ENCODE measurements around the gene CARD11. TPM values are rescaled to one million over a fixed set of nuclear protein-coding genes. Genes with fewer than 3 reads are reported as not detected.

CARD11 gene
- total RNA-seq, 1 donor from 2014 or later = 1.4 TPM

- DNase-seq = no peak
- H3K4me1 Mint-ChIP-seq (ENCODE audit: low read depth, unreplicated experiment) = peaks cover 11% of the 10 kb centered on the region
- no peak overlapping the region for H3K27ac Mint-ChIP-seq (ENCODE audit: unreplicated experiment)
- no peaks in the 10 kb centered on the region for H3K36me3 Mint-ChIP-seq (ENCODE audit: unreplicated experiment)
- no peak for TF ChIP-seq CTCF (IDR thresholded peaks at IDR 0.05; ENCODE audit: partially characterized antibody, unreplicated experiment)
- peaks cover 9% of the 10 kb centered on the region for H3K9me3 Mint-ChIP-seq (ENCODE audit: unreplicated experiment)
- no peak overlapping the region for H3K4me3 Mint-ChIP-seq (ENCODE audit: unreplicated experiment)
- peaks cover 12% of the 10 kb centered on the region for H3K27me3 Mint-ChIP-seq (ENCODE audit: unreplicated experiment)
Measured at GRCh38 chr7:2929321-2930201, 114.1 kb downstream of the CARD11 start.

- TF ChIP-seq CTCF (IDR thresholded peaks at IDR 0.05; ENCODE audit: partially characterized antibody, unreplicated experiment) = no peak
- Mint-ChIP-seq H3K4me3 (ENCODE audit: unreplicated experiment) (no peak overlapping the region), H3K27ac (ENCODE audit: unreplicated experiment) (peak overlapping the region; percentile 55), H3K36me3 (ENCODE audit: unreplicated experiment) (no peaks in the 10 kb centered on the region), H3K9me3 (ENCODE audit: unreplicated experiment) (peaks cover 9% of the 10 kb centered on the region), H3K4me1 (ENCODE audit: low read depth, unreplicated experiment) (peaks cover 11% of the 10 kb centered on the region), H3K27me3 (ENCODE audit: unreplicated experiment) (peaks cover 12% of the 10 kb centered on the region)
- DNase-seq = peak; percentile 68
Measured at GRCh38 chr7:2928613-2929311, 114.9 kb downstream of the CARD11 start.

GRCh38 chr7:2928256-2928612 is 115.4 kb downstream of the CARD11 start:
- Mint-ChIP-seq H3K9me3 (ENCODE audit: unreplicated experiment) (peaks cover 9% of the 10 kb centered on the region), H3K36me3 (ENCODE audit: unreplicated experiment) (no peaks in the 10 kb centered on the region), H3K27ac (ENCODE audit: unreplicated experiment) (peak overlapping the region; percentile 55), H3K4me1 (ENCODE audit: low read depth, unreplicated experiment) (peaks cover 11% of the 10 kb centered on the region), H3K27me3 (ENCODE audit: unreplicated experiment) (peaks cover 12% of the 10 kb centered on the region), H3K4me3 (ENCODE audit: unreplicated experiment) (no peak overlapping the region)
- TF ChIP-seq CTCF (IDR thresholded peaks at IDR 0.05; ENCODE audit: partially characterized antibody, unreplicated experiment) = no peak
- DNase-seq = no peak

GRCh38 chr7:2927592-2927991 is 116.1 kb downstream of the CARD11 start:
- no peak for TF ChIP-seq CTCF (IDR thresholded peaks at IDR 0.05; ENCODE audit: partially characterized antibody, unreplicated experiment)
- peaks cover 9% of the 10 kb centered on the region for H3K4me1 Mint-ChIP-seq (ENCODE audit: low read depth, unreplicated experiment)
- no peak overlapping the region for H3K27ac Mint-ChIP-seq (ENCODE audit: unreplicated experiment)
- peaks cover 11% of the 10 kb centered on the region for H3K27me3 Mint-ChIP-seq (ENCODE audit: unreplicated experiment)
- no peak for DNase-seq
- no peaks in the 10 kb centered on the region for H3K36me3 Mint-ChIP-seq (ENCODE audit: unreplicated experiment)
- peaks cover 8% of the 10 kb centered on the region for H3K9me3 Mint-ChIP-seq (ENCODE audit: unreplicated experiment)
- no peak overlapping the region for H3K4me3 Mint-ChIP-seq (ENCODE audit: unreplicated experiment)
